ENCODE results near the gene VTN. TPM values are rescaled to one million over a fixed set of nuclear protein-coding genes. Genes with fewer than 3 reads are reported as not detected.
"Not testable (repeated sequence)": the region's sequence is repeated elsewhere in the genome, so short reads cannot be mapped to it uniquely, and the experiment has no call there.

The VTN gene
- total RNA-seq, 2 donors from 2014 or later = 0.14 to 57.8 TPM

- Histone ChIP-seq H3K27ac (no peak overlapping the region), H3K9me3 (no peaks in the 10 kb centered on the region), H3K4me3 (no peak overlapping the region), H3K27me3 (replicated peaks; ENCODE audit: insufficient read depth) (no peaks in the 10 kb centered on the region), H3K36me3 (peaks cover 6 to 19% of the 10 kb centered on the region in 2 donors), H3K4me1 (replicated peaks) (no peaks in the 10 kb centered on the region)
- 85% methylated on average over 6 of the region's 6 CpGs for WGBS
- intact Hi-C loops (cut with DNase I) = no loop called here
- DNase-seq (ENCODE audit: low spot score) = no peak
- TF ChIP-seq, protein P1, sequence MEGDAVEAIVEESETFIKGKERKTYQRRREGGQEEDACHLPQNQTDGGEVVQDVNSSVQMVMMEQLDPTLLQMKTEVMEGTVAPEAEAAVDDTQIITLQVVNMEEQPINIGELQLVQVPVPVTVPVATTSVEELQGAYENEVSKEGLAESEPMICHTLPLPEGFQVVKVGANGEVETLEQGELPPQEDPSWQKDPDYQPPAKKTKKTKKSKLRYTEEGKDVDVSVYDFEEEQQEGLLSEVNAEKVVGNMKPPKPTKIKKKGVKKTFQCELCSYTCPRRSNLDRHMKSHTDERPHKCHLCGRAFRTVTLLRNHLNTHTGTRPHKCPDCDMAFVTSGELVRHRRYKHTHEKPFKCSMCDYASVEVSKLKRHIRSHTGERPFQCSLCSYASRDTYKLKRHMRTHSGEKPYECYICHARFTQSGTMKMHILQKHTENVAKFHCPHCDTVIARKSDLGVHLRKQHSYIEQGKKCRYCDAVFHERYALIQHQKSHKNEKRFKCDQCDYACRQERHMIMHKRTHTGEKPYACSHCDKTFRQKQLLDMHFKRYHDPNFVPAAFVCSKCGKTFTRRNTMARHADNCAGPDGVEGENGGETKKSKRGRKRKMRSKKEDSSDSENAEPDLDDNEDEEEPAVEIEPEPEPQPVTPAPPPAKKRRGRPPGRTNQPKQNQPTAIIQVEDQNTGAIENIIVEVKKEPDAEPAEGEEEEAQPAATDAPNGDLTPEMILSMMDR (IDR thresholded peaks at IDR 0.05) = no peak
- TF ChIP-seq POLR2A (IDR thresholded peaks at IDR 0.05) (no peak), POLR2AphosphoS5 (IDR thresholded peaks at IDR 0.05) (no peak)
Measured at GRCh38 chr17:28340374-28340773, 29.7 kb downstream of the VTN start.

GRCh38 chr17:28339431-28339830, 30.7 kb downstream of the VTN start:
- no peak for DNase-seq (ENCODE audit: low spot score)
- no peaks in the 10 kb centered on the region for H3K27me3 ChIP-seq (replicated peaks; ENCODE audit: insufficient read depth)
- peaks cover 5% of the 10 kb centered on the region for H3K4me1 ChIP-seq (replicated peaks)
- H3K27ac ChIP-seq = no peak overlapping the region
- intact Hi-C loops (cut with DNase I) = loop anchor here (5.0 kb wide), 1 partner anchor 613 kb away; the partner anchor contains the start of gene PHF12
- TF ChIP-seq POLR2A (IDR thresholded peaks at IDR 0.05) (no peak), POLR2AphosphoS5 (IDR thresholded peaks at IDR 0.05) (no peak)
- TF ChIP-seq, protein P1 (IDR thresholded peaks at IDR 0.05) = no peak
- 90% methylated on average over 15 of the region's 15 CpGs for WGBS
- no peak overlapping the region for H3K4me3 ChIP-seq
- no peaks in the 10 kb centered on the region for H3K9me3 ChIP-seq
- peaks cover 6 to 19% of the 10 kb centered on the region in 2 donors for H3K36me3 ChIP-seq

DNA sequence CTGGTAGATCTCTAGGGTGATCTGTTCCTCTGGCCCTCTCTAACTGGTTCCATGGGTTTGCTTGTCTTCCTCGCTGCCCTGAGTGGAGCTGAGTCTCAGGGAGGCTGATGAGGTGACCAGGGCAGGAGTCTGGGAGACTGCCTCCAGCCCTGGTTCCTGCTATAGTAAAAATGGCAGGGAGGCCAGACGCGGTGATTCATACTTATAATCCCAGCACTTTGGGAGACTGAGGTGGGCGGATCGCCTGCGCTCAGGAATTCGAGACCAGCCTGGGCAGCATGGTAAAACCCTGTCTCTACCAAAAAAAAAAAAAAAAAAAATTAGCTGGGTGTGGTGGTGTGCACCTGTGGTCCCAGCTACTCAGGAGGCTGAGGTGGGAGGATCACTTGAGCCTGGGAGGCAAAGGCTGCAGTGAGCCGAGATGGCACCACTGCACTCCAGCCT, 31.3 kb downstream of the VTN start:
- H3K27ac ChIP-seq; H3K9me3 ChIP-seq; H3K27me3 ChIP-seq (replicated peaks; ENCODE audit: insufficient read depth); H3K4me3 ChIP-seq; DNase-seq (ENCODE audit: low spot score): not testable (repeated sequence)
- H3K36me3 ChIP-seq = peaks cover 6 to 19% of the 10 kb centered on the region in 2 donors
- peaks cover 11% of the 10 kb centered on the region for H3K4me1 ChIP-seq (replicated peaks)
- intact Hi-C loops (cut with DNase I) = loop anchor here (5.0 kb wide), 1 partner anchor 614 kb away; the partner anchor contains the start of gene PHF12
- WGBS = 85% methylated on average over 8 of the region's 8 CpGs

DNA sequence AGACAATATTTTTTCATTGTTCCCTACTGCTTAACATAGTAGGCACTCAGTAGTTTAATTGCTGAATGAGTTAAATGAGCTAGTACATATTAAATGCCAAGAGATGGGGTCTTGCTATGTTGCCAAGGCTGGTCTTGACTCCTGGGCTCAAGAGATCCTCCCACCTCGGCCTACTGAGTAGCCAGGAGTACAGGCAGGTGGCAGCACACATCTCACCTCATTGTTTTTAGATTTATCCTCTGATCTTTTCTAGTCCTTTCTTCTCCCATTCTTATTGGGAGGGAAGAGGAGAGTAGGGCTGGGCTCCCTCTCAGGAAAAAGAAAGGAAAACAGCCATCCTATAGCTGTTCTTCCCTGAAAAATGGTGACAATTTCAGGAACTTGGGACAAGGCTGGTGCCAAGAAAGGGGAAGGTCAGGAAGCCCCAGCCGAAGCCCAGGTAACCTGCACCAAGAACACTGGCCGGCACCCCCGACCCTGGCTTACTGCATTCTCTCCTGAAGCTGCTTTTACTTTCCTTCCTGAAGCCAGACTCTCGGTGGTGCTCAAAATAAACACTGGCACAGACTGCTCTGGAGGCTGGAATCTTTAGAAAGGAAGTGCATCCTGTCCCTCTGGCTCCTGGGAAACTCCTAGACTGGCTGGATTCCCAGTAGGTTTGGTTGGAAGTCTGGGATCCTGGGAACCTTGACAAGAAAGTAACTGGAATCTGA, 31.9 kb downstream of the VTN start:
- peaks cover 12% of the 10 kb centered on the region for H3K4me1 ChIP-seq (replicated peaks)
- no peak for DNase-seq (ENCODE audit: low spot score)
- 69% methylated on average over 5 of the region's 5 CpGs for WGBS
- H3K27ac ChIP-seq = no peak overlapping the region
- no peak overlapping the region for H3K4me3 ChIP-seq
- intact Hi-C loops (cut with DNase I) = loop anchor here (5.0 kb wide), 1 partner anchor 614 kb away; the partner anchor contains the start of gene PHF12
- H3K9me3 ChIP-seq = no peaks in the 10 kb centered on the region
- TF ChIP-seq, protein P1 (IDR thresholded peaks at IDR 0.05) = no peak
- TF ChIP-seq POLR2AphosphoS5 (IDR thresholded peaks at IDR 0.05) (no peak), POLR2A (IDR thresholded peaks at IDR 0.05) (no peak)
- H3K36me3 ChIP-seq = peaks cover 6 to 19% of the 10 kb centered on the region in 2 donors
- no peaks in the 10 kb centered on the region for H3K27me3 ChIP-seq (replicated peaks; ENCODE audit: insufficient read depth)

DNA sequence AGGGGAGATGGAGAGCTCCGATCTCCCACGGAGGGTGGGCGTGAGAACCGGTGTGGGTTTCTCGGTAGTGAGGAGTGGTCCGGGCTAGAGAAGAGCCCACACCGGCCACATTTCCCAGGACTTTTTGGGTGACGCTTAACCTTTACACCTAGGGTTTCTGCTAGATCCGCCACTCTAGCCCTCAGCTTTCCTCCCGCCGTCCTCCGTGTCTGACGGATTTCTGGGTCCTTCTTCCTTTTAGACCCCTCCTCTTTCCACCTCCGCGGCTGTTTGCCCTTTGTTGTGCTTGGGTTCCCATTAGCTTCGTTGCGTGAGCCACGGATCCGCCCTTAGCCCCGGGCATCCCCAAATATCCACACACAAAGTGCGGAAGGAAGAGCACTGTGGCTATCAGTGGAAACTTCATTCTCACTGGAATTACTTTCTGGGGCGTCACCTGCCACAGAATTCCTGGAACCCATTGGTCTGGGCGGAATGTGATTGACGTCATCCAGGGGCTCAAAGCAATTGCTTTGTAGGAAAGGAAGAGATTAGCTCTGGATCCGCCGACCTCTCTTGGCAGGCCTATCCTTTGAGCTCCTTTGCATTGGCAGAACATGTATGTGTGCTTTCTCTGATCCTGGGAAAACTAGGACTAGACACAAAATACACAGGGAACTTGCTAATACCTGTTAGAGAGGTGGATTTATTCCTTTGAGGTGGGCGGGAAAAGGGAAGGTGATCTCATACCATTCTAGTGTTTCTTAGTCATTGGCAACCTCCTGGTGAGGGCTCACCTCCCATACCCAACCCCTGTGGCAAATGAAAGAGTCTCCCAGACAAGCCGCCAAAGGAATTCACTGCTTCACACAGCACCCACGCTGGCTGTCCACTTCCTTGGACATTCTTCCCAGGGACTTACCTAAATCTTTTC, 33.9 kb downstream of the VTN start:
- WGBS = 3% methylated on average over 27 of the region's 29 CpGs
- TF ChIP-seq, protein P1 (IDR thresholded peaks at IDR 0.05) = no peak
- TF ChIP-seq POLR2AphosphoS5 (IDR thresholded peaks at IDR 0.05) = peak; percentile 58
- peak; percentile 21 for TF ChIP-seq POLR2A (IDR thresholded peaks at IDR 0.05)
- peaks cover 12% of the 10 kb centered on the region for H3K4me1 ChIP-seq (replicated peaks)
- peak overlapping the region; percentile 87 to 88 for H3K27ac ChIP-seq
- intact Hi-C loops (cut with DNase I) = loop anchor here (1.0 to 5.0 kb wide), 2 partner anchors 21 to 616 kb away; partner anchors contain the start of genes PHF12 and POLDIP2
- H3K9me3 ChIP-seq = no peaks in the 10 kb centered on the region
- DNase-seq (ENCODE audit: low spot score) = peak; percentile 34
- peak overlapping the region; percentile 88 to 94 for H3K4me3 ChIP-seq
- no peaks in the 10 kb centered on the region for H3K27me3 ChIP-seq (replicated peaks; ENCODE audit: insufficient read depth)
- peaks cover 4 to 19% of the 10 kb centered on the region in 2 donors for H3K36me3 ChIP-seq

Measured in prostate gland (tissue), 2 donors.